ENCODE measurements around the gene XDH.

The XDH gene

GRCh38 chr2:31337860-31338259 is 76.7 kb downstream of the XDH start:
- CTCF ChIA-PET, result interaction anchor here (1.0 to 2.1 kb wide), 4 partner anchors 14 to 1172 kb away, joined by 3 to 10 read pairs (median 3); no protein-coding TSS in a partner anchor
- TF ChIP-seq CTCF (IDR thresholded peaks at IDR 0.05; ENCODE audit: insufficient read depth, low read length, missing control alignments), result no peak

GRCh38 chr2:31337197-31337596 is 77.3 kb downstream of the XDH start:
- ChIA-PET POLR2A (interaction anchor here (0.5 to 1.3 kb wide), 2 partner anchors 58 to 138 kb away, joined by 3 read pairs; no protein-coding TSS in a partner anchor), CTCF (interaction anchor here (1.0 to 2.1 kb wide), 2 partner anchors 13 to 186 kb away, joined by 3 to 10 read pairs; no protein-coding TSS in a partner anchor)

More at GRCh38 chr2:31337860-31338259, 76.7 kb downstream of the XDH start:
- DNase-seq (ENCODE audit: low read depth, low spot score), result no peak
- no peak overlapping the region for H3K4me3 ChIP-seq (ENCODE audit: low read depth, low read length)
- POLR2A ChIA-PET, result interaction anchor here (0.5 to 1.1 kb wide), 6 partner anchors 15 to 109 kb away, joined by 3 to 4 read pairs (median 4); partner anchors contain the start of gene EHD3

DNA sequence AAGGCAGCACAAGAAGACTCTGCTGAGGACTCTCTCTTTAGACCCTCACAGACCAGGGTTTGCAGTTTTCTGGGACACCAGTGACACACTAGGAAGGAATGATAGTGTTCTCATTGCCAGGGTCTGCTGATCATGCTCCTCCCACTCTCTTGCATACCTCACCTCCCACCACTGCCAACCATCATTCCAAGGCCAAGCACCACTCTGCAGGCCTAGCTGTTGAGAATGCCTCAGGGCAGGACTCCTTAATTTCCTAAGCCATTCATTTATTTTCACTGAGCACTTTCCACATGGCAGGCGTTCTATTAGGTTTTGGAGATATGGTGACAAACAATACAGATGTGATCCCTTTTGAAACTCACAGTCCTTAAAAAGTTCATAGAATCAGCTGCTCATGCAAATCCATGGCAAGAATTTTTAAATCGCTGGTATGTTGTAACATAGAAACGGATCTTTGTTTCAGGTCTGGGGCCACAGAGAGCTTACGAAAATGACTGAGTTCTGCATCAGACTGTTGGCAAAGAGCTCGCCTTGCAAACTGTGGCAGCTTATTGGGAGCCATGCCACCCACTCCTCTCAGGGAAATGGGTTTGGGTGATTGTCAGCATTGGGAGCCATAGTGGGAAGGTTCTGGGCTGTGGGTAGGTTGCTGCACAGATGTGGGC is 78.5 kb downstream of the XDH start:
- no peak overlapping the region for H3K4me3 ChIP-seq (ENCODE audit: low read depth, low read length)
- DNase-seq (ENCODE audit: low read depth, low spot score), result no peak
- TF ChIP-seq CTCF (IDR thresholded peaks at IDR 0.05; ENCODE audit: insufficient read depth, low read length, missing control alignments), result no peak
- ChIA-PET POLR2A (interaction anchor here (1.3 kb wide), 1 partner anchor 140 kb away, joined by 3 read pairs; no protein-coding TSS in a partner anchor), CTCF (interaction anchor here (0.8 to 7.9 kb wide), 7 partner anchors 15 to 623 kb away, joined by 3 to 102 read pairs (median 32); partner anchors contain the start of gene EHD3)

More at GRCh38 chr2:31337197-31337596, 77.3 kb downstream of the XDH start:
- TF ChIP-seq CTCF (IDR thresholded peaks at IDR 0.05; ENCODE audit: insufficient read depth, low read length, missing control alignments), result no peak
- DNase-seq (ENCODE audit: low read depth, low spot score), result no peak
- no peak overlapping the region; the same call in 1 of the 2 replicates for H3K4me3 ChIP-seq (ENCODE audit: low read depth, low read length)

- no peak for TF ChIP-seq CTCF (IDR thresholded peaks at IDR 0.05; ENCODE audit: insufficient read depth, low read length, missing control alignments)
- ChIA-PET CTCF (interaction anchor here (0.8 to 7.9 kb wide), 46 partner anchors 10 to 1169 kb away, joined by 3 to 102 read pairs (median 5); partner anchors contain the start of genes CAPN14, EHD3 and GALNT14), POLR2A (no interaction called here)
- H3K4me3 ChIP-seq (ENCODE audit: low read depth, low read length), result no peak overlapping the region
- DNase-seq (ENCODE audit: low read depth, low spot score), result no peak
Observed at GRCh38 chr2:31334311-31335026, 80.1 kb downstream of the XDH start.

GRCh38 chr2:31333527-31334183 is 80.9 kb downstream of the XDH start:
- POLR2A ChIA-PET, result interaction anchor here (1.2 kb wide), 1 partner anchor 100 kb away, joined by 3 read pairs; the partner anchor contains the start of gene EHD3
- peak; percentile 82 for TF ChIP-seq CTCF (IDR thresholded peaks at IDR 0.05; ENCODE audit: insufficient read depth, low read length, missing control alignments)
- no peak overlapping the region for H3K4me3 ChIP-seq (ENCODE audit: low read depth, low read length)
- CTCF ChIA-PET, result interaction anchor here (0.6 to 7.9 kb wide), 65 partner anchors 9 to 1168 kb away, joined by 3 to 102 read pairs (median 4); partner anchors contain the start of genes CAPN14, EHD3 and GALNT14
- no peak for DNase-seq (ENCODE audit: low read depth, low spot score)

Data from AG04449 (cell line).